GM19043 (cell line): ENCODE measurements around the gene ABRACL.
A peak's percentile ranks its signal among the peaks of the same experiment; 100 is the strongest.
"Not testable (repeated sequence)": the region's sequence is repeated elsewhere in the genome, so short reads cannot be mapped to it uniquely, and the experiment has no call there.

Source experiments
- ATAC-seq: cut with Tn5 transposase; IDR thresholded peaks from one replicate; pipeline ENCODE4 v1.9.1; 2021; ENCODE audit warnings: low read depth; ENCODE audit not compliant: unreplicated experiment

The ABRACL gene, protein sequence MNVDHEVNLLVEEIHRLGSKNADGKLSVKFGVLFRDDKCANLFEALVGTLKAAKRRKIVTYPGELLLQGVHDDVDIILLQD

DNA sequence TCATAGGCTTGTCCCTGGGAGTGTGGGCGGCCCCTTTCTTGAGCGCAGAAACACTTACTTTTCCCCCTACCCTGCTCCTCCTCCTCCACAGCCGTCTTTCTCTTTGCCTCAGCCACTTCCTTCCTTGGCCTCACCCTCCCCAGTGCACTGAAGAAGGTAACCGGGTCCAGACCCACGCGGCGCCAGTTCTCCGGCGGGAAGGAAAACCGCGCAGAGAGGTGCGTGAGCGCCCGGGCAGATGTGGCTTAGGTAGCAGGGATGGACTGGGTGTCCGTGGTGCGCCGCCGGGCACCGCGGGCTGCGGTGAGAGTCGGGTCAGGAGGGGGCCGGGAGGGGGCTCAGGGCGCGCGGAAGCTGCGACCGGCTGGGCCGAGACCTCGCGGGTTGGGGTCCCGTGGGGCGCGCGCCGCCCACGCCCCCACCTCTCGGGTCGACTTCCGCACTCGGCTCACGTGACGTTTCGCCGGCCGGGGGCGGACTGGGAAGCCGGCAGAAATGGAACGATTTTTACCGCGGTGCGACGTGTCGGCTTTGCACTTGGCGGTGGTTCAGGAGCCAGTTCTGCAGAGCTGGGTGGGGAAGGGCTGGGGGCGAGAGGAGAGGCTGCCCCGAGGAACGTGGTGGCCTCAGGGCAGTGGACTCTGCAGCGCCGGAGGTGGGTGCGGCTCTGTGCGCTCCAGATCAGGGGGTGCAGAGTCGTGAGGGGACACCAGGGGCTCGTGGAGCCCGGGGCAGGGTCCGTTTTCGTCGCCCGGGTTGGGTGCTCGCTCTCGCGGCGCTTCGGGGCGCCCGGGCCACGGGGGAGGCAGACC, at the start of gene ABRACL:
TSS of gene ABRACL (plus strand) at position 88 of the 812 bp plus-strand sequence. CDS start 5,416 bp downstream, outside the sequence.
- ATAC-seq = peak; percentile 52

DNA sequence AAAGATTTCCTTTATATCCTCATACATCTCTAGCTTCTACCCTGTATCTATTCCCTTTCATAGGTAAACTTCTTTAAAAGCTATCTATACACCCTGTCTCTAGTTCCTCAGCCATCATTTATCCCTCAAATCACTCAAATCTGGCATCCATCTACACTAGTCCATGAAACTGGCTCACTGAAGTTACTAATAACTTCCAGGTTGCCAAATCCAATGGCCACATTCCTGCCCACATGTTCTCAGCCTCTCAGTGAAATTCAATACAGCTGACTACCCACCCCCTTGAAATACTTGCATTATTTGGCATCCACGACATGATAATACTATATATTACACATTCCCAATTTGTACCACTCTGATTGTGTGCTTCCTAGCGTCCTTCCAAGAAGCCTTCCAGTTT, 49.2 kb upstream of the ABRACL start:
- no peak for ATAC-seq

DNA sequence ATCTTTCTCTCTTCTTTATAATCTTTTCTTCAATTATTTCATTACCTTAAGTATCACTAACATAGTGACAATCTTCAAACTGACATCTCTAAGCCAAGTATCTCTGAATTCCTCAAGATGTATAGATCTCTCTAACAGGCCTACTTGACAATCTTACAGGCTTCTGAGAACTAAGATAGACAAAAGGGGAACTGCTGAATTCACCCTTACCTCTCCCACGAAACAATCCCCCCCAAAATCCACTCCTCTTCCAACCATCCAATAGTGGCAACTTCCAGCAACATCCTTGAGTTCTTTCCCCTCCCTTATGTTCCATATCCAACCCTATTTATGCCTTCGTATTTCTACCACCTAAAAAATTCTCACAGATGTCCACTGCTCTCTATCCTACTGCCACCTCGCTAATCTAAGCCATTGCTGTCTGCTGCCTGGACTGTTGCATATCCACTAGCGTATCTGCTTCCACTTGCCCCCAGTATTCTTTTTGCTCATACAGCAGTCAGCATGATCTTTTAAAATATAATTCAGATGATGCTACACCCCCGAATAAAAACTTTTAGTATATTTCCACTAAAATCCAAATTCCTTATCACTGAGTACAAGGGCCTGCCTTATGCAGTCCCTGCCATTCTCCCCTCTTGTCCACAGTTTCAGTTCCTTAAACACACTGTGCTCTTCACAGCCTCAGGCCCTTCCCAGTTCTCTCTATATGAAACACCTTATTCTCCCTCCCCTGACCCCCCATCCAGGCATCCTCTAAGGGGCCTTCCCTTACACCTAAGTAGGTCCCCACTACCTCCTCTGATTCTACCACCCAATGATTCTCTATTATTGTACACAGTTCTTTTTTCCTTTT, 48.5 kb upstream of the ABRACL start:
- peak; percentile 46 for ATAC-seq

DNA sequence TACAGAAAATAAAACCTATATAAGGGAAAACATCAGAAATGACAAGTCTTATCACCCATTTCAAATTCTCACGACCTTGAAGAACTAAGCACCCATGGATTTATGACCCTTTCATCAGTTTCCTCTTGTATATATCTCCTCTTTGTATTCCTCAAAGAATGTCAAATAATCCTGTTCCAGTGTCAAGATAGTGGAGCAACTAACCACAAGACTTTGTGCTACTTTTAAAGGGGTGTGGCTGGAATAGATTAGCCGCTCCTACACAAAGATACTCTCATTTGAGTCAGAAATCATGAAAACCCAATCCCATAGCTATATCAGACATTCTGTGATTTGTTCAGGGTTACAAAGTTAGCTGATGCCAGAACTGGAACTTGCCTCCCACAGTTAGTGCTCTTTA, 47.1 kb upstream of the ABRACL start:
- no peak for ATAC-seq

DNA sequence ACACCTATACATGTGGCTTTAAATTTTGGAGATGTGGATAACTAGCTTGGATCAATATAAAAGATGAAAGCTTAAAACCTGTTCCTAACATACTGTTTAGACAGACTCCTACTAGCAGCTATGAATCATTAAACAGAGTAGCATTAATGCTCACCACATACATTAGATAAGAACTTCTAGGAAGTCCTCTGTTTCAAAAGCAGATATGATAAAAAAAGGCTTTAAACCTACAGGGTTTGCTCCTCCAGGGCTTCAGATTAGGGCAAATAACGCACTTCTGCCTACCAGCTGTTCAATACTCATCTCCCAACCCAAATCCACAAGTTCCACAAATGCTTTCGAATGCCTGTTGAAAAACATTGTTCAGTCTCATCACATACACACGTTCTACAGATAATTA, 42.0 kb upstream of the ABRACL start:
- no peak for ATAC-seq

DNA sequence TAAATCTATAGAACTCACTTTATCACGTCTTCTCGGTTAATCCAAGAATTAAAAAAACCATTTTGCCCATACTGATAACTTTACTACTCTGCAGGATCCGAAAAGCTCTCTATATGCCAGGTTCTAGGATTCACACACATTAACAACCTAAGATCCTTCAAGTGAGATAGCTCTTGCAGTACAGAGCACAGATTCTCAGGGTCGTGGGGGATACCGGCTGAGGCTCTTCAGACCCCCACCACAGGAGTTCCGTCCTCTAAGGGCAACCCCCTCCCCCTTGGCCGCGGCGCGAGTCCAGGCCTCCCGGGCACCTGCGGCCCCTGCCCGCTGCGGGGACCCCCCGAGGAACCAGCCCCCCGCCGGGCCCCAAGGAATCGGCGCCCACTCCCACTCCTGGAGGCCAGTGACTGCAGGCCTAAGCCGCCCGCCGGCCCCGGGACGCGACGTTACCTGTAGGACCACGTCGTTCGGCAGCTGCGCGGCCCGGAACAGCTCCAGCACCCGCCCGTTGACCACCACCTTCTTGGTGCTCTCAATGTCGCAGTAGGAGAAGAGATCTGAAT, 41.4 kb upstream of the ABRACL start:
- ATAC-seq = no peak

DNA sequence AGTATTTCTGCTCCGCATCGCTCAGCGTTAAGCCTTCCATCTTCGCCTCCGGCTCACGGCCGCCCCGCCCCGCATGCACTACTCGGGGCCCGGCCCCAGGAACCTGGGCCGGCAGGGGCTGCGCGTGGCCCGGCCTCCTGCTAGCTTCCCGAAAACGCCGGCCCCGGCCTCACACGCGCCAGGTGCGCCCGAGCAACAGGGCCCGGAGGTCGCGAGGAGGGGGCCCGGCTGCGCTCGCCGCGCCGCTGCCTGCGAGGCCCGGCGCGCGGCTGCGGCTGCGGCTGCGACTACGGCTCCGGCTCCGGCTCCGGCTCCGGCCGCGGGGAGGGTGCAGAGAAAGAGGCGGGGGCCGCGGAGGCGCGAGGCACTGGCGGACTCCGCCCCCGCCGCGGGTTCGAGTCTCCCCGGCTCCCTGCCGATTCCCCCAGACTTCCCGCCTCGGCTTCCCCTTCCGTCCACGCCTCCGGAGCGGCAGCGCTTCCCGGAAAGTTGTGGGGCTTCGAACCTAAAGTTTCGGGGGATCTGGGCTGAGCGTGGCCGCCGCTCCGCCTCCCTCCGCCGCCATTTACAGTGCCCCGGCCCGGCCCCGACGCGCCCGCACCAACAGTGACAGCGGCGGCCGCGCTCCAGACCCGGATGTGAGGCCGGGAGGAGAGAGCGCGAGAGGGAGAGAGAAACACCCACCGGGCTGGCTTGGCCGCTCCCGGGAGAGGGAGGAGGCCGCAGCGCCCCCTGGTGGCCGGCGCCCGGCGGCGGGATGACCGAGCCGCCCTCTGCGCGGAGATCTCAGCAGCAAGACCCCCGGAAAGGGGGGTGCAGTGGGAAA, 40.7 kb upstream of the ABRACL start, which contains the start of gene REPS1:
TSS of gene REPS1 (minus strand) at position 611 of the 826 bp plus-strand sequence. CDS start at position 40, 571 bp downstream.
- peak; percentile 80 for ATAC-seq

DNA sequence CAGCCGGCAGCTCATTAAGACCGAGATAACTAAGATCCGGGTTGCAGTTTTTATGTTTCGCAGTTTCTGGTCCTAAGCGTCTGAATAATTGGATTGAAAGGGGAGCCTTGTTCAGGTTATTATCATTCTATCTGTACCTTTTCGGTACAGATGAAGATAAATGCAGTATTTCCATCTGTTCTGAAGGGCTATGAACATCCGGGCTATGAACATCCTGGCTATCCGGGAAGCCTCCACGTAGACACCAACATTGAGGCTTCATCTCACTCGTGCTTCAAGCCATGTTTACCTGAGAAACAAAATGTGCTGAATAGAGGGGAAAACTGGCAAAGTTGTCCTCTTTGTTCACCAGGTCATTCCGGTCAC, 40.1 kb upstream of the ABRACL start:
- peak; percentile 11 for ATAC-seq

DNA sequence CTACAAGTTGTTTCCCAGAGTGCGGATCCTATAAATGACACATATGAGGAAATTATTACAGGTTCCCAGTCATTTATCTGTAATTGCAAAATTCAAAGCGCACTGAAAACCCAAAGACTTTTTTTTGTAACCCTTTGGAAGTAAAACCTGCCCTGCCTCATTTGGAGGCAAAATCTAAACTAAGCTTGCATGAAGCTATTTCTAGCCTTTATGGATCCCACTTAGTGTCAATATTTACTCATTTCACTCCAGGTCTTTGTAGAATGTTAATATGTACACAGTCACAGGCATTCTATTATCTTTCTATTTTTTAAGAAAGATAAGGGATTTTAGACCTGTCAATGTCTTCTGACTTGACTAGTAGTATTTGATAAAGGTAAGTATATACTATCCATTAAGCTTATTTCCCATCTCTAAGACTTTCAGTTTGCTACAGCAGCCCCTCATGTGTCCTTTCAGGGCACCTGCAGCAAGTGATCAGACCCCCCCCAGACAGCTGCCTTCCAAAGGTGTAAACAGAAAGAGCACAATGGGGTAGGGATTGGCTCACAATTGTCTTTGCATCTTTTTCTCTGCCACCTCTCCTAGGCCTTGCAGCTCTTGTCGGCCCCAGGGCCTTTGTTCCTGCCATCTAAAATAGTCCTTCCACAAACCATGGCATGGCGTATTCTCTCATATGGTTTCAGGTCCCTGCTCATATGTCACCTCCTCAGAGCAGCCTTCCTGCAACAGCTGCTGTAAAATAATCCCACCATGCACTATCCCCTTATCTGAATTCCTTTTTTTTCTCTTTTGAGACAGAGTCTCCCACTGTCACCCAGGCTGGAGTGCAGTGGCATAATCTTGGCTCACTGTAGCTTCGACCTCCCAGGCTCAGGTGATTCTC, 39.2 kb upstream of the ABRACL start:
- ATAC-seq = no peak

DNA sequence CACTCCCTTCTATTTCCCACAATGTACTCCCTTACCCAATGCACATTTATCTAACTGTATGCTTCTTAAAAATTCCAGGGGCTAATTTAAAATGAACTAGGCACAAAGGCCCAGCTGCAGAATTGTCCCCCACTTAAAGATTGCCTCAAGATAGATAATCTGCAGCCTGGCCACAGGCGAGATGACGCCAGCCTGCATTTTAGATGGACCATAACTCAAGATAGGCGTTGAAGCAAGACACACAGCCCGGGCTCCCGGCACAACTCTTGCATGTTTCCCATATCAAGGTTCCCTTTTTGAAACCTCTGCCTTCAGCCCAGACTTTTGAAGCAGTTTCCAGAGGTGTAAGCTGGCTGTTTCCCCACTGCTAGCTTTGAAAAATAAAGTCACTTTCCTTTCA, 37.3 kb upstream of the ABRACL start:
- ATAC-seq = no peak

DNA sequence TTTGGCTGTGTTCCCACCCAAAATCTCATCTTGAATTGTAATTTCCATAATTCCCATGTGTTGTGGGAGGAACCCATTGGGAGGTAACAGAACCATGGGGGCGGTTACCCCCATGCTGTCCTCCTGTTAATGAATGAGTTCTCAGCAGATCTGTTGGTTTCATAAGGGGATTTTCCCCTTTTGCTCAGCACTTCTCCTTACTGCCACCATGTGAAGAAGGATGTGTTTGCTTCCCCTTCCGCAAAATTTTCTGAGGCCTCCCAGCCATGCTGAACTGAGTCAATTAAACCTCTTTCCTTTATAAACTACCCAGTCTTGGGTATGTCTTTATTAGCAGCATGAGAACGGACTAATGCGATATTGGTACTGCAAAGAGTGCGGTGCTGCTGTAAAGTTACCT, 35.6 kb upstream of the ABRACL start:
- not testable (repeated sequence) for ATAC-seq

DNA sequence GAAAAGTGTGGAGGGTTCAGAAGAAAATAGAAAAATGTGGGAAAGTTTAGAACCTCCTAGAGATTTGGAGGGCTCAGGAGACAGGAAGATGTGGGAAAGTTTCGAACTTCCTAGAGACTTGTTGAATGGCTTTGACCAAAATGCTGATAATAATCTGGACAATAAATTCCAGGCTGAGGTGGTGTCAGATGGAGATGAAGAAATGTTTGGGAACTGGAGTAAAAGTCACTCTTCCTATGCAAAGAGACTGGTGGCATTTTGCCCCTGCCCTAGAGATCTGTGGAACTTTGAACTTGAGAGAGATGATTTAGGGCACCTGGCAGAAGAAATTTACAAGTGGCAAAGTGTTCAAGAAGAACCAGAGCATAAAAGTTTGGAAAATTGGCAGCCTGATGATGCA, 35.1 kb upstream of the ABRACL start:
- ATAC-seq = not testable (repeated sequence)

DNA sequence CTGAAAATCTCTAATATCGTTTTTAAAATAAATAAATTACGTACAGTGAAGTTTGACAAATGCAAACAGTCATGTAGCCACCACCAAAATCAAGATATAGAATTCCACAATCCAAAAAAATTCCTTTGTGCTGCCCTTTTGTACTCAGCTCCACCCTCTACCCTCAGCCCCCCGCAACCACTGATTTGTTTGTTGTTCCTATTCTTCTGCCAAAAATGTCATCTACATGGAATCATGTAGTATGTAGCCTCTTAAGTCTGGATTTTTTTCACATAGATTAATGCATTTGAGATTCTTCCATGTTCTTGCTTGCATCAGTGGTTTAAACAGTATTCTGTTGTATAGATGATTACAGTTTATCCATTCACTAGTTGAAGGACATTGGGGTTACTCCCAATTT, 32.0 kb upstream of the ABRACL start:
- no peak for ATAC-seq

DNA sequence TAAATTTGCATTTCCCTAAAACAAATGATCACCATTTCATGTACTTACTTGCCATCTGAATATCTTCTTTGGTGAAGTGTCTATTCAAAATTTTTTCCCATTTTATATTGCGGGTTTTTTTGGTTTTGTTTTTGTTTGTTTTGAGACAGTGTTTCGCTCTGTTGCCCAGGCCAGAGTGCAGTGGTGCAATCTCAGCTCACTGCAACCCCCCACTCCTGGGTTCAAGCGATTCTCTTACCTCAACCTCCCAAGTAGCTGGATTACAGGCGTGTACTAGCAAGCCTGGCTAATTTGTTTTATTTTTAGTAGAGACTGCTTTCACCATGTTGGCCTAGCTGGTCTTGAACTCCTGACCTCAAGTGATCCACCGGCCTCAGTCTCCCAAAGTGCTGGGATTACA, 31.4 kb upstream of the ABRACL start:
- no peak for ATAC-seq

DNA sequence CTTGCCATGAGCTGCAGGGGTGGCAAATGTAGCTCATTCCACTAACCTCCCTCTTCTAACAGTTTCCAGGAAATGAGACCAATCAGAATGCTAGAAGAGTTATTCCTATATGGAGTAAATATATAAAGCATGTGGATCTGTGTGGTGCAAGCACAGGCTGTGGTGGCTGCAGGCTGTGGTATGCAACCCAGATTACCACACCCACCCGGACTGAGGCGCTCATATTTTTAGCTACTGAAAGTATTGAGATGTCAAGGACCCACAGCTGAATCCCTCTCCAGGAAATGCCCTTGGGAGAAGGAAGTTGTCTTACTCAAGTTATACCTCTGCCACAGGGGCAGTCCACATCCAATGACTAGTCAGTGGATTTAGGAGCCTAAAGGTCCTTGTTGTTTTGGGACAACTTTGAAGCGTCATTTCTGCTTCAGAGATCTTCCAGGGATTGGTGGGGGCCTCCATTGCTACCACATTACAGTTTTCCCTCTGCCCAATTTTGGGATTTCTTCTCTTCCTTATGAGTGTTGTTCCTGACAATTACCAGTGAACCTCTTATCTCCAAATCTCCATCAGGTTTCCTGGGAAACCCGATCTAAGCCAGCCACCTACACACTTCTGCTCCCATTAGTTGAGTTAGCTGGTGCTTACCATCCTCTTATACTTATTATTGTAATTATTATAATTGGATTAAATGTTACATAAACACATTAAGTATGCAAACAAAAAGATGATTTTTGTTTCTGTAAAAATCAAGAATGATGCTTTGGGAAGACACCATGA, 28.4 kb upstream of the ABRACL start:
- no peak for ATAC-seq

DNA sequence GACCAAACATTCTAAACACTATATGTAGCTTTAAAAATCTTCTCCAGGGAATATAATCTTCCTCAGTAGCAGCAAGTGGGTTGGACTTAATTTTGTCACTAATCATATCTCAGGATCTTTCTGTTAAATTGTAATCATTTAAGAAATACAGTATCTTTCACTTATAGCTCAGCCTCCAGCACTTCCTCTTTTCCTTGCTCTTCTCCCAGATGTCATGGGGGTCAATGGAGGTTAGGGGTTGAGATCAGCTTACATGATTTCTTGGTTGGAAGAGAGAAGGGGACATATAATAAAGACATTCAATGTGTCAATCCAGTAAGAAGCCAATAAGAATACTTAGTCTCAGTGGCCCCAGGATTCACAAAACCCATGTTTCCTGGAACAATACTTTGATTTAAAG, 24.8 kb upstream of the ABRACL start:
- no peak for ATAC-seq

DNA sequence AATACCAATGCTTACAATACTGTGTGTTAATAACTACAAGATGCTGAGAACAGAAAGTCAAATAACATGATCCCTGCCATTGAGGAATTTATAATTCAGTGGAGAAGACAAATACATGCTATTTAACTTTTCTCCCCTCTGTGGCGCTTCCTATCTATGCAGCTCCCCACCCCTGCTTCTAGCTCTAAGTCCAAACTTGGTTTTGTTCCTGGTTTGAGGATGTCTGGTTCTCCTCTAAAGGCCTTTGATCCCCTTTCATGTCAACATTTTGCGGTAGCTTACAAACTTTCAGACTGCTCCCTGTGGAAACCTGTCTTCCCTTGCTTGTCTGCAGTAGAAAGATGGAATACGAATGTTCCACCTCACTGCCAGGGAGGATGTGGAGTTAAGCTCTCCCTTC, 22.1 kb upstream of the ABRACL start:
- ATAC-seq = no peak

DNA sequence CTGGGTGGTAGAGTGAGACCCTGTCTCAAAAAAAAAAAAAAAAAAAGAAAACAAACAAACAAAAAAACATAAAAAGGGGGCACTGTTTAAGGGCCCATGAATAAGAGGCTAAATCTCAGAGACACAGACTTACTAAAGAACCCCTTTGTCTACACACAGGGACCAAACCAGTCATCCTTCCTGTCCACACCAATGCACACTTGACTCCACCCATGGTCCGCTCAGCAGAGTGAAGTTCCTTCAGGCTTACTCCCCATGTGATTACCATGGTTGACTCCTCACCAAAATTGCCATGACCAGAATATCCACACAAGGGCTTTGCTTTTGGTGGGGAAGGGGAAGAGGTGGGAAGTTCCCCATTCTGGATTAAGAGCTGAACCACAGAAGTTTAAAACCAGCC, 21.1 kb upstream of the ABRACL start:
- no peak for ATAC-seq

DNA sequence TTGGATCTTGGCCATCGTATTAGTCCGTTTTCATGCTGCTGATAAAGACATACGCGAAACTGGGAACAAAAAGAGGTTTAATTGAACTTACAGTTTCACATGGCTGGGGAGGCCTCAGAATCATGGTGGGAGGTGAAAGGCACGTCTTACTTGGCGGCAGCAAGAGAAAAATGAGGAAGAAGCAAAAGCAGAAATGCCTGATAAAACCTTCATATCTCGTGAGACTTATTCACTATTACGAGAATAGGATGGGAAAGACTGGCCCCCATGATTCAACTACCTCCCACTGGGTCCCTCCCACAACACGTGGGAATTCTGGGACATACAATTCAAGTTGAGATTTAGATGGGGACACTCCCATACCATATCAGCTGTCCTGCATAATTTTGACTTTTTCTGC, 20.4 kb upstream of the ABRACL start:
- no peak for ATAC-seq
